Uterus (tissue), 4 donors: ENCODE results near the gene BRICD5. TPM values are rescaled to one million over a fixed set of nuclear protein-coding genes. Genes with fewer than 3 reads are reported as not detected.

Experiments used
- DNase-seq, 2 donors: peaks; one replicate each; pipeline ENCODE4 v3.0.0-alpha.2; 2019 to 2020
- H3K27ac ChIP-seq, 2 donors: fragments of 200-600 bp; sonication (generic); 1 replicate in 1 of 2; 2 replicates in 1 of 2; pipeline ENCODE4 v1.5.1; 2016 to 2018
- H3K27me3 ChIP-seq, 2 donors: fragments of 200-600 bp; sonication (generic); one replicate each; pipeline ENCODE4 v1.5.1; 2018 to 2019; ENCODE audit warnings: control low read depth in 1 of 2
- H3K36me3 ChIP-seq, 2 donors: fragments of 200-600 bp; sonication (generic); one replicate each; pipeline ENCODE4 v1.5.1; 2019; ENCODE audit warnings: control low read depth in 1 of 2
- H3K4me1 ChIP-seq, 2 donors: fragments of 200-600 bp; sonication (generic); one replicate each; pipeline ENCODE4 v1.5.1; 2018 to 2019; ENCODE audit warnings: control low read depth in 1 of 2
- H3K4me3 ChIP-seq, 2 donors: fragments of 200-600 bp; sonication (generic); 1 replicate in 1 of 2; 2 replicates in 1 of 2; pipeline ENCODE4 v1.5.1; 2018 to 2019; ENCODE audit warnings: mild to moderate bottlenecking in 1 of 2
- H3K9me3 ChIP-seq, 2 donors: fragments of 200-600 bp; sonication (generic); one replicate each; pipeline ENCODE4 v1.5.1; 2019; ENCODE audit warnings: control low read depth in 1 of 2
- POLR2A ChIP-seq, 2 donors: fragments of 450-650 bp; IDR thresholded peaks; one replicate each; pipeline ENCODE4 v1.6.1; 2016; ENCODE audit warnings: antibody characterized with exemption in 2 of 2, mild to moderate bottlenecking in 1 of 2, moderate library complexity in 1 of 2
- intact Hi-C: fragments of 100-400 bp; cut with DNase I; formaldehyde crosslinking; loops from one replicate; pipeline ENCODE4 v1.15.1; 2023; ENCODE audit warnings: low total_unique reads
- total RNA-seq, 4 donors: library from RNA; depleted of rRNA in 3 of 4; stranded (reverse); fragments of >200 nt in 3 of 4; gene quantifications; one replicate each; pipeline versions ENCODE4 v1.1.0 to v1.2.4, GENCODE V29; 2014 to 2023
- TF ChIP-seq, protein P1 (sequence below), 4 experiments: fragments of 200-600 bp in 2 of 4; fragments of 450-650 bp in 2 of 4; sonication (generic) in 2 of 4; IDR thresholded peaks; one replicate each; pipeline ENCODE4 v1.5.1; 2016 to 2019; ENCODE audit warnings: antibody characterized with exemption in 4 of 4, mild to moderate bottlenecking in 2 of 4, moderate library complexity in 1 of 4
- donor health status: DM: yes; HTN: yes; CAD: no.

Gene BRICD5
- total RNA-seq, 4 donors from 2014 or later: 1.2 to 16.9 (median 1.7) TPM

DNA sequence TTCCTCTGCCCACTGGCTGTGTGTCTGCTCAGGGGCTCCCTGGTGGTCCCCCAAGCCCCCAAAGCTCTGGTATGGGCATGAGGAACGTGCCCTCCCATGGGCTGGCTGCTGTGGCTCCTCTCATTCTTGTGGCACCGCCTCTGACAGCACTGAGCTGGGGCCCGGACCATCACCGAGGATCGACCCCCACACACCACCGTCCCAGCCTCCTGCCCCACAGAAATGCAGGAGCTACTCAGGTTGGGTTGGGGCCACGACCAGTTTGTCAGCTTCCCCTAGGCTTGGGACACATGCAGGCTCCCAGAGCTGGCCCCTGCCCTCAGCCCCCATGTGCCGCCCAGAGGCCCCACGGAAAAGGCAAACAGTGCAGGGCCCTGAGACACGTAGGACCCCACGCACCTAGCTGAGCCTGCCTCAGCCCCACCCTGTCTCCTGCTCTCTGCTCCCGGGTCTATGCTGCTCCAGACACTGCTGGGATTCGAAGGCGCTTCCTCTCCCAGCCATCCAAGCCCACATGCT lies 11.0 kb downstream of the BRICD5 start:
- Histone ChIP-seq H3K27me3 (peaks cover 6 to 12% of the 10 kb centered on the region in 2 donors), H3K4me1 (peaks cover 0 to 11% of the 10 kb centered on the region in 2 donors), H3K9me3 (no peaks in the 10 kb centered on the region), H3K27ac (no peak overlapping the region), H3K4me3 (no peak overlapping the region), H3K36me3 (no peaks in the 10 kb centered on the region)
- TF ChIP-seq, protein P1, sequence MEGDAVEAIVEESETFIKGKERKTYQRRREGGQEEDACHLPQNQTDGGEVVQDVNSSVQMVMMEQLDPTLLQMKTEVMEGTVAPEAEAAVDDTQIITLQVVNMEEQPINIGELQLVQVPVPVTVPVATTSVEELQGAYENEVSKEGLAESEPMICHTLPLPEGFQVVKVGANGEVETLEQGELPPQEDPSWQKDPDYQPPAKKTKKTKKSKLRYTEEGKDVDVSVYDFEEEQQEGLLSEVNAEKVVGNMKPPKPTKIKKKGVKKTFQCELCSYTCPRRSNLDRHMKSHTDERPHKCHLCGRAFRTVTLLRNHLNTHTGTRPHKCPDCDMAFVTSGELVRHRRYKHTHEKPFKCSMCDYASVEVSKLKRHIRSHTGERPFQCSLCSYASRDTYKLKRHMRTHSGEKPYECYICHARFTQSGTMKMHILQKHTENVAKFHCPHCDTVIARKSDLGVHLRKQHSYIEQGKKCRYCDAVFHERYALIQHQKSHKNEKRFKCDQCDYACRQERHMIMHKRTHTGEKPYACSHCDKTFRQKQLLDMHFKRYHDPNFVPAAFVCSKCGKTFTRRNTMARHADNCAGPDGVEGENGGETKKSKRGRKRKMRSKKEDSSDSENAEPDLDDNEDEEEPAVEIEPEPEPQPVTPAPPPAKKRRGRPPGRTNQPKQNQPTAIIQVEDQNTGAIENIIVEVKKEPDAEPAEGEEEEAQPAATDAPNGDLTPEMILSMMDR (IDR thresholded peaks at IDR 0.05): no peak
- TF ChIP-seq POLR2A (IDR thresholded peaks at IDR 0.05): no peak
- DNase-seq: no peak
- intact Hi-C loops: no loop called here

DNA sequence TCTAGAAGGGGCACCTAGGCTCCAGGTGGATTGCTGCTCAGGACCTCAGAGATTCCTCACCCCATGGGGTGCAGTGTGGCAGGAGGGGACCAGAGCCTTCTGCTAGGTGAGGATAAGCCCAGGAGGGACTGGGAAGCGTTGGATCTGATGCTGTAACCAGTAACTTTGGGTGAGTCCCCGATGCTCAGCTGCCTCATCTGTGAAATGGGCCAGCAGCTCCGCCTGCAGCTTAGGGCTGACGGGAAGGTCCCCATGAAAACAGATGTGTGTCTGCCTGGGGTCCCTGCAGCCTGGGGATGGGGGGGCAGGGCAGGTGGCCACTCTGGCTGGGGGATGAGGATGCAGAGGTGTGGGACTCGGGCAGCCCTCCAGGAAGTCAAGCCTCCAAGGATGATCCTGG lies 11.6 kb downstream of the BRICD5 start:
- Histone ChIP-seq H3K4me3 (no peak overlapping the region), H3K27me3 (peaks cover 6 to 13% of the 10 kb centered on the region in 2 donors), H3K9me3 (no peaks in the 10 kb centered on the region), H3K27ac (no peak overlapping the region), H3K36me3 (no peaks in the 10 kb centered on the region), H3K4me1 (peaks cover 0 to 11% of the 10 kb centered on the region in 2 donors)
- intact Hi-C loops: no loop called here
- no peak for TF ChIP-seq POLR2A (IDR thresholded peaks at IDR 0.05)
- TF ChIP-seq, protein P1 (IDR thresholded peaks at IDR 0.05): no peak
- no peak for DNase-seq

DNA sequence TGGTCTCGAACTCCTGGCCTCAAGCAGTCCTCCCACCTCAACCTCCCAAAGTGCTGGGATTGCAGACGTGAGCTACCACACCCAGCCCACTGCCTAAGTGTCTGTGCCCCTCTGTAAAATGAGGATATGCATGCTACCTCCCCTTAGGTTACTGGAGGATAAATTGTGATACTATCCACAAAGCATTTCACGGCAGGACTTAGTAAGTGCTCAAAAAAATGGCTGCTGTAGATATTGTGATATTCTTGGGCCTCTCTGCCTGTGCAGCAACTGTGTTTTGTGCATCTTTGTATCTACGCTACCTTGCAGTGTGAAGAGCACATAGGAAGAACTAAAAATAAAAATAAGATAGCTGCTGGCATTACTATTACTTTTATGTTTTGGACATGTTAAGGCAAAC lies 12.4 kb downstream of the BRICD5 start:
- no peak for DNase-seq
- Histone ChIP-seq H3K9me3 (no peaks in the 10 kb centered on the region), H3K36me3 (no peaks in the 10 kb centered on the region), H3K27me3 (peaks cover 6 to 13% of the 10 kb centered on the region in 2 donors), H3K27ac (no peak overlapping the region), H3K4me3 (no peak overlapping the region), H3K4me1 (peaks cover 0 to 11% of the 10 kb centered on the region in 2 donors)
- intact Hi-C loops: no loop called here
- TF ChIP-seq POLR2A (IDR thresholded peaks at IDR 0.05): no peak
- TF ChIP-seq, protein P1 (IDR thresholded peaks at IDR 0.05): no peak

DNA sequence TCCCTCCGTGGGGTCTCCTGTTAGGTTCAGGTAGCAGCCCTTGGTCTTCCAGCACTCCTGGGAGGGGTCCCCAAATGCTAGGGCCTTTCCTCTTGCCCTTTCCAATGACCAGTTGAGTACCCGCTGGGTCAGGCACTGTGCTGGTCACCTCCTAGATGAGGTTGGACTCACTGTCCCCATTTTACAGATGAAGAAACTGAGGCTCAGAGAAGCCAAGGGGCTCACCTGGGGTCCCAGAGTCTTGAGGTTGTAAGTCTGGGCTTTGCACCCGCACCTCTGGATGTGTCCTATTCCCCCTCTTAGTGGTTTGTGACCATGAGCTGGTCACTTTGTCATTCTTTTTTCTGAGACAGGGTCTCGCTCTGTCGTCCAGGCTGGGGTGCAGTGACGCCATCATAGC lies 12.9 kb downstream of the BRICD5 start:
- TF ChIP-seq POLR2A (IDR thresholded peaks at IDR 0.05): no peak
- TF ChIP-seq, protein P1 (IDR thresholded peaks at IDR 0.05): no peak
- Histone ChIP-seq H3K9me3 (no peaks in the 10 kb centered on the region), H3K4me1 (peaks cover 0 to 11% of the 10 kb centered on the region in 2 donors), H3K36me3 (no peaks in the 10 kb centered on the region), H3K27me3 (peaks cover 6 to 13% of the 10 kb centered on the region in 2 donors), H3K27ac (no peak overlapping the region), H3K4me3 (no peak overlapping the region)
- DNase-seq: no peak
- intact Hi-C loops: no loop called here

DNA sequence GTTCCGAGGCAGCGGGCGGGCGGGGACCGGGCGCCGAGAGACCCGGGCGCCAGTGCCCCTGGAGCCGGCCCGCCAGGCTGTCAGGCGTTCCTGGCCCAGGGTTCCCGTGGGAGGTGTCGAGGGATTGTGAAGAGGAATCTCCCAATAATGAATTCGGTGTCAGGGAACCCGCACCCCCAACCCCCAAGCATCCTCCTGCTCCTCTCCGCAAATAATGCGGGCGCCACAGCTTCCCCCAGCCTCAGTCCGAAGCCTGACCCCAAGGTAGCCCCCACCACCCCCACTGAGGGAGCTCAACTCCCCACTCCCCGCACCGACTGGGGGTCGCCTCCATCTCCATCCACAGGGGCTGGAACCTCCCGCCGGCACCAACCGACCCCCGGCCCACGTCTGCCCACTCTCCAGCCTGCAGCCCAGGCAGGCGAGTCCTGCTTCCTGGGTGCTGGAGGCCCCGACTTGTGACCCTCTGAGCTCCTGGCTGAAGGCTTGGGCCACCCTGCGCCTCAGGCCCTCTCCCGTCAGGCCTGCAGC lies 13.6 kb downstream of the BRICD5 start:
- H3K4me1 ChIP-seq: peaks cover 0 to 11% of the 10 kb centered on the region in 2 donors
- no peaks in the 10 kb centered on the region for H3K36me3 ChIP-seq
- H3K27me3 ChIP-seq: peaks cover 6 to 13% of the 10 kb centered on the region in 2 donors
- H3K27ac ChIP-seq: no peak overlapping the region
- TF ChIP-seq POLR2A (IDR thresholded peaks at IDR 0.05): no peak
- TF ChIP-seq, protein P1 (IDR thresholded peaks at IDR 0.05): no peak
- no peak overlapping the region for H3K4me3 ChIP-seq
- no peak for DNase-seq
- intact Hi-C loops: no loop called here
- no peaks in the 10 kb centered on the region for H3K9me3 ChIP-seq
